Measurements from ENCODE around the gene BCORL1. TPM values are rescaled to one million over a fixed set of nuclear protein-coding genes. Genes with fewer than 3 reads are reported as not detected.
A peak's percentile ranks its signal among the peaks of the same experiment; 100 is the strongest.

The BCORL1 gene
- total RNA-seq, 1 donor from 2014 or later, result 1.1 TPM

- Histone ChIP-seq H3K27me3 (ENCODE audit: control insufficient read depth, insufficient read depth, low read length) (no peaks in the 10 kb centered on the region), H3K36me3 (ENCODE audit: control insufficient read depth, insufficient read depth, low read length) (no peaks in the 10 kb centered on the region), H3K4me3 (ENCODE audit: low read depth, low read length) (no peak overlapping the region)
- TF ChIP-seq, protein P1, sequence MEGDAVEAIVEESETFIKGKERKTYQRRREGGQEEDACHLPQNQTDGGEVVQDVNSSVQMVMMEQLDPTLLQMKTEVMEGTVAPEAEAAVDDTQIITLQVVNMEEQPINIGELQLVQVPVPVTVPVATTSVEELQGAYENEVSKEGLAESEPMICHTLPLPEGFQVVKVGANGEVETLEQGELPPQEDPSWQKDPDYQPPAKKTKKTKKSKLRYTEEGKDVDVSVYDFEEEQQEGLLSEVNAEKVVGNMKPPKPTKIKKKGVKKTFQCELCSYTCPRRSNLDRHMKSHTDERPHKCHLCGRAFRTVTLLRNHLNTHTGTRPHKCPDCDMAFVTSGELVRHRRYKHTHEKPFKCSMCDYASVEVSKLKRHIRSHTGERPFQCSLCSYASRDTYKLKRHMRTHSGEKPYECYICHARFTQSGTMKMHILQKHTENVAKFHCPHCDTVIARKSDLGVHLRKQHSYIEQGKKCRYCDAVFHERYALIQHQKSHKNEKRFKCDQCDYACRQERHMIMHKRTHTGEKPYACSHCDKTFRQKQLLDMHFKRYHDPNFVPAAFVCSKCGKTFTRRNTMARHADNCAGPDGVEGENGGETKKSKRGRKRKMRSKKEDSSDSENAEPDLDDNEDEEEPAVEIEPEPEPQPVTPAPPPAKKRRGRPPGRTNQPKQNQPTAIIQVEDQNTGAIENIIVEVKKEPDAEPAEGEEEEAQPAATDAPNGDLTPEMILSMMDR (IDR thresholded peaks at IDR 0.05; ENCODE audit: insufficient read depth, low read length, severe bottlenecking), result no peak
- FAIRE-seq, result no peak
- DNase-seq (ENCODE audit: low read depth), result no peak
Measured at GRCh38 chrX:130094696-130095095, 112.3 kb downstream of the BCORL1 start.

DNA sequence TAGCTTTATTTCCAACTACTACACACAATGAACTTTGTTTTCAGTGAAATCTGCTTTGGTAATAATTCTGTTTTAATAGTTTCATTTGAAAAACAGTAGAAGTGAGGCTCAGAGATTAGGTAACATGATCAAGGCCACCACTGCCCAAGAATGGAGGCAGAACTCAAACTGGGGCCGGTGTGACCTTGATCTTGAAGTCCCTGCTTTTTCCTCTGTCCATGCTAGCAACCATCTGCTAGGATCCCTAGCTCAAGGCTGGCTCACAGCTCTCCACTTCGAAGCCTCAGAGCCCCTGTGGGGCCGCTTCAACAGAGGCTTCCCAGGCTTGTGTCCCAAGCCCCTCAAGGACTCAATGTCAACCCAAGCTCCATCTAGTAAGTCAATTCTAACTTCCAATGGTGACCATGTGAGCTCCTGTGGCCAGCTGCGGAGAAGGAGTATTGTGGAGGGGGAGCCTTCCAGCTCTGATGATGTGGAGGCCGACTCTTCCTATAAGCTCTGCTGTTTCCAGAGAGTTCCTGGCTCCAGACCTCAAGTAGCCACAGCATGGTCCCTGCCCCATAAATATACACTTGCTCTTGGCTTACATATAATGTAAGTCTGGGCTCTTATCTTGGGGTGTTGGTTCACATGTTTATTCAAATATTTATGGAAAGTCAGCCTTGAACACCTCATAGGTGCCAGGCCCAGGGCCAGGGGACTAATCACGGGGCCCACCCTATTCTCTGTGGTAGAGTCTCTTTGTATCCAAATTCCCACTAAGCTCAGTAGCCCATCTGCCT lies 113.0 kb downstream of the BCORL1 start:
- DNase-seq (ENCODE audit: low read depth) (no peak), FAIRE-seq (no peak)
- no peaks in the 10 kb centered on the region for H3K27me3 ChIP-seq (ENCODE audit: control insufficient read depth, insufficient read depth, low read length)
- H3K36me3 ChIP-seq (ENCODE audit: control insufficient read depth, insufficient read depth, low read length), result no peaks in the 10 kb centered on the region
- H3K4me3 ChIP-seq (ENCODE audit: low read depth, low read length), result no peak overlapping the region
- TF ChIP-seq, protein P1 (IDR thresholded peaks at IDR 0.05; ENCODE audit: insufficient read depth, low read length, severe bottlenecking), result no peak

DNA sequence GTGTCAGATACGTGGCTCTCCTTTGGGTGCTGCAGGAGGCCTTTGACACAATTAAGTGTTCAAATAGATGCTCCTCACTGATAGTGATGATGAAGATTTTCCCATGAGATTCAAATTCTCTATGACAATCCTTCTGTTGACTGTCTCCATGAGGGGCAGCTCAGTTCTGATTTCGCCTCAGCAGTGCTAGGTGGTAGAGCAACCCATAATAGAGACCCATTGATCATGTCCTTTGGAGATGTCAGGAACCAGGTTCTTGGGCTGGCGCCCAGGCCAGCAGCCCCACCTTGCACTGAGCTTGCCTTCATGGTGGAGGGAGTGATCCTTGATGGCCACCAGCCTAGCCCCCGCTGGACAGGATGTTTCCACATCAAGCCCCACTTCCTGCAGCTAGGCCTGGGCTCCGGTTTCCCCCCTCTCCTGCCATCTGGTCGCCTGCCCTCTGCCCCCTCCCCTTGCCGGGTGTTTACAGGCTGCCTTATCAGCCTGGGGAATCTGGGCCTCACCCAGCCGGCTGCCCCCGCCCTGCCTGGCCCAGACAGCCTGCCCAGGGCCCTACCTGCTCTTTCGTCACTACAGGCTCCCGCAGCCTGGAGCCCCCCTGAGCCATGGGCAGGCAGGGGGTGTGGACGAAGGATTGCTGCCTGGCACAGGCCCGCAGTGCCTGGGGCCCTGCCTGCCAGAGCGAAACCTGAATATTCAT lies 115.2 kb downstream of the BCORL1 start:
- TF ChIP-seq, protein P1 (IDR thresholded peaks at IDR 0.05; ENCODE audit: insufficient read depth, low read length, severe bottlenecking), result no peak
- H3K27me3 ChIP-seq (ENCODE audit: control insufficient read depth, insufficient read depth, low read length), result no peaks in the 10 kb centered on the region
- no peak for DNase-seq (ENCODE audit: low read depth)
- no peaks in the 10 kb centered on the region for H3K36me3 ChIP-seq (ENCODE audit: control insufficient read depth, insufficient read depth, low read length)
- no peak overlapping the region for H3K4me3 ChIP-seq (ENCODE audit: low read depth, low read length)
- no peak for FAIRE-seq

GRCh38 chrX:130098210-130098552 lies 115.7 kb downstream of the BCORL1 start:
- no peak overlapping the region for H3K4me3 ChIP-seq (ENCODE audit: low read depth, low read length)
- FAIRE-seq (no peak), DNase-seq (ENCODE audit: low read depth) (peak; percentile 42)

GRCh38 chrX:130100180-130100579 lies 117.7 kb downstream of the BCORL1 start:
- FAIRE-seq (peak; percentile 77), DNase-seq (ENCODE audit: low read depth) (no peak)
- TF ChIP-seq, protein P1 (IDR thresholded peaks at IDR 0.05; ENCODE audit: insufficient read depth, low read length, severe bottlenecking), result no peak
- no peaks in the 10 kb centered on the region for H3K36me3 ChIP-seq (ENCODE audit: control insufficient read depth, insufficient read depth, low read length)
- no peak overlapping the region for H3K4me3 ChIP-seq (ENCODE audit: low read depth, low read length)
- H3K27me3 ChIP-seq (ENCODE audit: control insufficient read depth, insufficient read depth, low read length), result no peaks in the 10 kb centered on the region

More at GRCh38 chrX:130098210-130098552, 115.7 kb downstream of the BCORL1 start:
- TF ChIP-seq, protein P1 (IDR thresholded peaks at IDR 0.05; ENCODE audit: insufficient read depth, low read length, severe bottlenecking), result no peak
- H3K36me3 ChIP-seq (ENCODE audit: control insufficient read depth, insufficient read depth, low read length), result no peaks in the 10 kb centered on the region
- no peaks in the 10 kb centered on the region for H3K27me3 ChIP-seq (ENCODE audit: control insufficient read depth, insufficient read depth, low read length)

Data from bronchial epithelial cell (primary cell).